ENCODE data around the gene DOK4.
"Not testable (repeated sequence)": the region's sequence is repeated elsewhere in the genome, so short reads cannot be mapped to it uniquely, and the experiment has no call there.

Gene DOK4

GRCh38 chr16:57503366-57503765, 17.1 kb upstream of the DOK4 start:
- ChIA-PET CTCF (interaction anchor here (1.0 kb wide), 1 partner anchor 16 kb away, joined by 3 read pairs; no protein-coding TSS in a partner anchor), POLR2A (ENCODE audit: low non-redundant PET) (no interaction called here)
- no peak for DNase-seq (ENCODE audit: low spot score)
- no peak for TF ChIP-seq CTCF (conservative IDR thresholded peaks at IDR 0.05; ENCODE audit: low read depth)
- H3K27ac ChIP-seq, result no peak overlapping the region

- no peak for TF ChIP-seq CTCF (conservative IDR thresholded peaks at IDR 0.05; ENCODE audit: low read depth)
- no peak overlapping the region for H3K27ac ChIP-seq
- no peak for DNase-seq (ENCODE audit: low spot score)
- ChIA-PET CTCF (interaction anchor here (0.6 to 0.7 kb wide), 2 partner anchors 54 to 210 kb away, joined by 5 to 7 read pairs; no protein-coding TSS in a partner anchor), POLR2A (ENCODE audit: low non-redundant PET) (no interaction called here)
Measured at GRCh38 chr16:57502048-57502775, 15.9 kb upstream of the DOK4 start.

GRCh38 chr16:57501492-57501891, 15.2 kb upstream of the DOK4 start:
- no peak for TF ChIP-seq CTCF (conservative IDR thresholded peaks at IDR 0.05; ENCODE audit: low read depth)
- DNase-seq (ENCODE audit: low spot score), result no peak
- no peak overlapping the region for H3K27ac ChIP-seq
- POLR2A ChIA-PET (ENCODE audit: low non-redundant PET), result no interaction called here
- CTCF ChIA-PET, result interaction anchor here (0.7 kb wide), 1 partner anchor 54 kb away, joined by 7 read pairs; no protein-coding TSS in a partner anchor

- TF ChIP-seq CTCF (conservative IDR thresholded peaks at IDR 0.05; ENCODE audit: low read depth), result no peak
- DNase-seq (ENCODE audit: low spot score), result no peak
- no peak overlapping the region for H3K27ac ChIP-seq
- CTCF ChIA-PET, result interaction anchor here (0.5 kb wide), 1 partner anchor 10 kb away, joined by 3 read pairs; no protein-coding TSS in a partner anchor
- POLR2A ChIA-PET (ENCODE audit: low non-redundant PET), result no interaction called here
Measured at GRCh38 chr16:57500578-57501111, 14.4 kb upstream of the DOK4 start.

GRCh38 chr16:57499941-57500340, 13.6 kb upstream of the DOK4 start:
- DNase-seq (ENCODE audit: low spot score); POLR2A ChIA-PET (ENCODE audit: low non-redundant PET); H3K27ac ChIP-seq: not testable (repeated sequence)
- CTCF ChIA-PET, result interaction anchor here (0.5 kb wide), 1 partner anchor 11 kb away, joined by 3 read pairs; no protein-coding TSS in a partner anchor

GRCh38 chr16:57498031-57498430, 11.7 kb upstream of the DOK4 start:
- no peak overlapping the region for H3K27ac ChIP-seq
- CTCF ChIA-PET, result interaction anchor here (0.6 kb wide), 1 partner anchor 922 kb away, joined by 3 read pairs; no protein-coding TSS in a partner anchor
- TF ChIP-seq CTCF (conservative IDR thresholded peaks at IDR 0.05; ENCODE audit: low read depth), result no peak
- no peak for DNase-seq (ENCODE audit: low spot score)
- POLR2A ChIA-PET (ENCODE audit: low non-redundant PET), result no interaction called here

- DNase-seq (ENCODE audit: low spot score), result no peak
- POLR2A ChIA-PET (ENCODE audit: low non-redundant PET), result interaction anchor here (0.5 kb wide), 1 partner anchor 37 kb away, joined by 3 read pairs; no protein-coding TSS in a partner anchor
- H3K27ac ChIP-seq, result no peak overlapping the region
- TF ChIP-seq CTCF (conservative IDR thresholded peaks at IDR 0.05; ENCODE audit: low read depth), result no peak
- CTCF ChIA-PET, result interaction anchor here (0.6 kb wide), 1 partner anchor 345 kb away, joined by 3 read pairs; no protein-coding TSS in a partner anchor
Measured at GRCh38 chr16:57497121-57497520, 10.8 kb upstream of the DOK4 start.
